Activated CD8-positive, alpha-beta T cell treated with anti-CD3 and anti-CD28 coated beads for 36 hours (primary cell): Measurements from ENCODE around the gene NRSN2. TPM values are rescaled to one million over a fixed set of nuclear protein-coding genes. Genes with fewer than 3 reads are reported as not detected.

Experiments used
- ATAC-seq: fragments of 200-7000 bp; cut with Tn5 transposase; one replicate; pipeline ENCODE4 v1.10.0; 2021; ENCODE audit warnings: mild to moderate bottlenecking, moderate library complexity
- CTCF ChIA-PET: fragments of 350-600 bp; sonication (Branson Sonifier 250); formaldehyde crosslinking; loops from one replicate; lab custom pipeline; 2021; ENCODE audit warnings: antibody characterized with exemption; lab: Charles Lee
- POLR2A ChIA-PET: fragments of 350-600 bp; sonication (Branson Sonifier 250); formaldehyde crosslinking; loops from one replicate; lab custom pipeline; 2021; ENCODE audit warnings: antibody characterized with exemption; lab: Charles Lee
- DNase-seq: peaks from one replicate; pipeline ENCODE4 v3.0.0-alpha.2; 2020
- H3K27ac Mint-ChIP-seq: one replicate; pipeline ENCODE4 v1.8.0; 2021; ENCODE audit warnings: mild to moderate bottlenecking, mixed read lengths
- H3K27me3 Mint-ChIP-seq: one replicate; pipeline ENCODE4 v1.8.0; 2021; ENCODE audit warnings: mixed read lengths
- H3K36me3 Mint-ChIP-seq: one replicate; pipeline ENCODE4 v1.8.0; 2021; ENCODE audit warnings: low read depth, mixed read lengths
- H3K4me1 Mint-ChIP-seq: one replicate; pipeline ENCODE4 v1.8.0; 2021; ENCODE audit warnings: low read depth, mixed read lengths
- H3K4me3 Mint-ChIP-seq: one replicate; pipeline ENCODE4 v1.8.0; 2021; ENCODE audit warnings: mild to moderate bottlenecking, moderate library complexity, mixed read lengths
- H3K9me3 Mint-ChIP-seq: one replicate; pipeline ENCODE4 v1.8.0; 2021; ENCODE audit warnings: mixed read lengths
- CTCF ChIP-seq: fragments of 200-600 bp; IDR thresholded peaks from one replicate; pipeline ENCODE4 v1.8.0; 2022; ENCODE audit warnings: antibody characterized with exemption, mild to moderate bottlenecking
- intact Hi-C: fragments of 100-400 bp; cut with micrococcal nuclease; formaldehyde crosslinking; loops from one replicate; pipeline ENCODE4 v1.10.0; 2022
- total RNA-seq, 2 experiments: library from RNA; stranded (reverse); gene quantifications; one replicate each; pipeline ENCODE4 v1.2.3, GENCODE V29; 2021

NRSN2 gene
- total RNA-seq, 2 experiments from 2014 or later: 8.0 to 8.7 TPM

- Mint-ChIP-seq H3K27ac (no peak overlapping the region), H3K36me3 (peaks cover 11% of the 10 kb centered on the region), H3K27me3 (no peaks in the 10 kb centered on the region), H3K4me3 (peak overlapping the region; percentile 83), H3K4me1 (peaks cover 18% of the 10 kb centered on the region), H3K9me3 (no peaks in the 10 kb centered on the region)
- ChIA-PET CTCF (interaction anchor here (1.4 kb wide), 1 partner anchor 60 kb away, joined by 3 read pairs; no protein-coding TSS in a partner anchor), POLR2A (interaction anchor here (1.9 kb wide), 1 partner anchor 48 kb away, joined by 4 read pairs; no protein-coding TSS in a partner anchor)
- ATAC-seq: no peak
- no peak for DNase-seq
- no peak for TF ChIP-seq CTCF
- intact Hi-C loops: no loop called here
These were observed 32.0 kb downstream of the NRSN2 start for GRCh38 chr20:378961-379336.

- ATAC-seq (peak; percentile 65), DNase-seq (peak; percentile 79)
- TF ChIP-seq CTCF: no peak
- H3K4me3 Mint-ChIP-seq: peak overlapping the region; percentile 83
- peak overlapping the region; percentile 92 for H3K27ac Mint-ChIP-seq
- POLR2A ChIA-PET: interaction anchor here (0.6 to 2.4 kb wide), 14 partner anchors 10 to 162 kb away, joined by 3 to 7 read pairs (median 4); partner anchors contain the start of genes CSNK2A1, SOX12 and TBC1D20
- no peaks in the 10 kb centered on the region for H3K27me3 Mint-ChIP-seq
- H3K36me3 Mint-ChIP-seq: peaks cover 21% of the 10 kb centered on the region
- intact Hi-C loops: no loop called here
- no peaks in the 10 kb centered on the region for H3K9me3 Mint-ChIP-seq
- H3K4me1 Mint-ChIP-seq: peaks cover 20% of the 10 kb centered on the region
- CTCF ChIA-PET: interaction anchor here (1.1 kb wide), 2 partner anchors 10 to 51 kb away, joined by 3 to 7 read pairs; no protein-coding TSS in a partner anchor
These were observed 34.1 kb downstream of the NRSN2 start for GRCh38 chr20:380763-381580.

GRCh38 chr20:381581-382290, 34.8 kb downstream of the NRSN2 start:
- ChIA-PET CTCF (interaction anchor here (1.2 kb wide), 1 partner anchor 27 kb away, joined by 6 read pairs; no protein-coding TSS in a partner anchor), POLR2A (interaction anchor here (0.5 to 2.4 kb wide), 17 partner anchors 8 to 162 kb away, joined by 3 to 7 read pairs (median 4); partner anchors contain the start of genes CSNK2A1, SOX12 and TBC1D20)
- DNase-seq: peak; percentile 89
- peak overlapping the region; percentile 83 for H3K4me3 Mint-ChIP-seq
- intact Hi-C loops: no loop called here
- peaks cover 23% of the 10 kb centered on the region for H3K36me3 Mint-ChIP-seq
- H3K4me1 Mint-ChIP-seq: peaks cover 20% of the 10 kb centered on the region
- ATAC-seq: peak; percentile 70
- H3K27me3 Mint-ChIP-seq: no peaks in the 10 kb centered on the region
- peak overlapping the region; percentile 88 for H3K27ac Mint-ChIP-seq
- no peak for TF ChIP-seq CTCF
- H3K9me3 Mint-ChIP-seq: no peaks in the 10 kb centered on the region

GRCh38 chr20:382291-383115, 35.6 kb downstream of the NRSN2 start:
- Mint-ChIP-seq H3K27me3 (no peaks in the 10 kb centered on the region), H3K27ac (peak overlapping the region; percentile 73), H3K4me3 (peak overlapping the region; percentile 83), H3K9me3 (no peaks in the 10 kb centered on the region), H3K36me3 (peaks cover 28% of the 10 kb centered on the region), H3K4me1 (peaks cover 20% of the 10 kb centered on the region)
- no peak for TF ChIP-seq CTCF
- CTCF ChIA-PET: interaction anchor here (1.2 to 2.5 kb wide), 2 partner anchors 24 to 28 kb away, joined by 6 to 10 read pairs; no protein-coding TSS in a partner anchor
- DNase-seq: no peak
- ATAC-seq: peak; percentile 2
- POLR2A ChIA-PET: interaction anchor here (0.9 to 2.4 kb wide), 13 partner anchors 9 to 57 kb away, joined by 3 to 6 read pairs (median 4); partner anchors contain the start of gene SOX12
- intact Hi-C loops: no loop called here
